ENCODE measurements around the gene CDYL. TPM values are rescaled to one million over a fixed set of nuclear protein-coding genes. Genes with fewer than 3 reads are reported as not detected.

Gene CDYL
- total and polyA plus RNA-seq, 2 donors: 10.4 to 56.0 TPM

DNA sequence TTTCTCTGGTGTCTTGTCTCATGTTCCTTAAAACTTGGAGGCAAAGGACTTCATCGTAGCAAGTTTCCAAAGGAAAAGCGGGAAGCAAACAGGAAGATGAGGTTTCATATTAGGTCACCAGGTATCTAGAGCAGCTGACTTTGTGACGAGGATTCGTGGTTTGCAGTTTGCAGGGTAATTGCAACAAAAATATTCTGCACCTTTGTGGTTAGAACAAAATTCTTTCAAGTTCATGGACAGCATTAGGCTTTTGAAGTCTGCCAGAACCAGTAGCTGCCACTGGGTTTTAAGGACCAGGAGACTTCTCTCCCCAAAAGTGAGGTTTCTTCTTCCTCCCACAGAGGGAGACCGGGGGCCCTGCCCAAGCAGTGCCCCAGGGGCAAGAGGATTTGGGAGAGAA lies 164.2 kb downstream of the CDYL start:
- H3K9me3 ChIP-seq (ENCODE audit: control insufficient read depth in 2 of 2, insufficient read depth in 1 of 2, low read length in 1 of 2): no peaks in the 10 kb centered on the region
- H3K4me3 ChIP-seq (ENCODE audit: low read length in 2 of 2): no peak overlapping the region
- peaks cover 0 to 21% of the 10 kb centered on the region in 2 donors for H3K4me1 ChIP-seq (ENCODE audit: control insufficient read depth in 2 of 2, insufficient read depth in 2 of 2, low read length in 2 of 2)
- WGBS: 44% methylated on average over 5 of the region's 5 CpGs
- no peak for DNase-seq (ENCODE audit: low read depth in 6 of 9, low spot score in 9 of 9)
- H3K27ac ChIP-seq (ENCODE audit: low read depth in 1 of 2, low read length in 1 of 2): no peak overlapping the region
- no peaks in the 10 kb centered on the region for H3K27me3 ChIP-seq (ENCODE audit: control insufficient read depth in 2 of 2, insufficient read depth in 1 of 2, low read length in 1 of 2)
- H3K36me3 ChIP-seq (ENCODE audit: control insufficient read depth in 2 of 2, insufficient read depth in 2 of 2, low read length in 1 of 2): peaks cover 6 to 19% of the 10 kb centered on the region in 2 donors

DNA sequence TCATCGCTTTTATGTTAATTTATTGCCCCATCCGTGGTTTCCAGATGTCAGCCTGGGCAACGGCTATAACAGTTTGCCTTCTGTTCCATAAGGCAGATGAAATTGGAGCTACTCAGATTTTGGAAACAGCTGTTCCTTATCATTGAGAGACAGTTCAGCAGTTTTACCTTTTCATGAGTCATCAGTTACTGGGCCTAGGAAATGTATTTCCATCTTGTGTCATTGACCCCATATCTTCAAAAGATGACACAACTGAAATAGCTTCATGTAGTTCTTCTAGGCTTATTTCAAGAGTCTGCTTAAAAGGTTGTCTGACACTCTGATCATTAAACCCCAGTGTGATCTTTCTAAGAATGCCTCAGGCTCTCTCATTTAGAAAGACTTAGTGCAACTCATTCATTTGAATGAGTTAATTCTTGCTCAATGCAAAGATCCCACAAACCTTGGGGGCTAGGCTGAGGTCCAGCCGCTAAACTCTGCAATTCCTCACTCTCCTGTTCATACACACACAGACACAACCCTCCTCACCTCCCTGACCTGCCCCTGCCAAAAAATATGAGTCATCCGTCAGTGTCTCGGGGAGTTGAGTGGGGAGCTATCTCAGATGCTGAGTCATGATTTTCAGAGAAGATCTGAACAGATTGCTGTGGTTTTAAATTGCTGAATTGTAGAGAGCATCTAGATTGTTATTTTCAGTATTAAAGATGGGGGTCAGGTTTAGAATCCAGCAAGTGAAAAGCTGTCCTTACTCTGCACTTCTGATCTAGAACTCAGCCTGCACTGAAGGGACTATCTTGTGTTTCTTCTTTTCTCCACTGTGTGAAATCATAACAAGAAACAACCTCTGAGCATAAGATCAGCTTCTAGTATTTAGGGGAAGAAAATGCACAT lies 165.8 kb downstream of the CDYL start:
- Histone ChIP-seq H3K27me3 (ENCODE audit: control insufficient read depth in 2 of 2, insufficient read depth in 1 of 2, low read length in 1 of 2) (no peaks in the 10 kb centered on the region), H3K9me3 (ENCODE audit: control insufficient read depth in 2 of 2, insufficient read depth in 1 of 2, low read length in 1 of 2) (no peaks in the 10 kb centered on the region), H3K27ac (ENCODE audit: low read depth in 1 of 2, low read length in 1 of 2) (no peak overlapping the region), H3K4me1 (ENCODE audit: control insufficient read depth in 2 of 2, insufficient read depth in 2 of 2, low read length in 2 of 2) (peaks cover 0 to 14% of the 10 kb centered on the region in 2 donors), H3K36me3 (ENCODE audit: control insufficient read depth in 2 of 2, insufficient read depth in 2 of 2, low read length in 1 of 2) (peaks cover 10 to 29% of the 10 kb centered on the region in 2 donors), H3K4me3 (ENCODE audit: low read length in 2 of 2) (no peak overlapping the region)
- 64% methylated on average over 6 of the region's 6 CpGs for WGBS
- peak in 2 of 9 donors; percentile 8 to 43 for DNase-seq (ENCODE audit: low read depth in 6 of 9, low spot score in 9 of 9)

DNA sequence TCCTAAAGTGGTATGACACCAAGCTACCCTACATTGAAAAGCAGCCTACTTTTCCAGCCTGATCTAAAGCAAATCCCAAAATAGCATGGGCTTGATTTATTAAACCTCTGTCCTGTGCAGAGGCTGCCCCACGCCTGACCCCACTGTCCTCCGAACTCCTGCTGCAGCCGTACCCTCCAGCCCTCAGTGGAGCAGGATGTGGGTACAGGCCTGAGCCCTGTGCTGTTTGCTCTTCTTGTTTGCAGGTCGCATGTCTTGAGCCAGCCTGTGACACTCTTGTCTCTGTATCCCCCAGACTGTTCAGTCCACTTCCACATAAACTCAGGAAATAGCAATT lies 166.4 kb downstream of the CDYL start:
- 91% methylated on average over 4 of the region's 4 CpGs for WGBS
- DNase-seq (ENCODE audit: low read depth in 6 of 9, low spot score in 9 of 9): no peak
- no peak overlapping the region for H3K4me3 ChIP-seq (ENCODE audit: low read length in 2 of 2)
- H3K27me3 ChIP-seq (ENCODE audit: control insufficient read depth in 2 of 2, insufficient read depth in 1 of 2, low read length in 1 of 2): no peaks in the 10 kb centered on the region
- peaks cover 0 to 14% of the 10 kb centered on the region in 2 donors for H3K4me1 ChIP-seq (ENCODE audit: control insufficient read depth in 2 of 2, insufficient read depth in 2 of 2, low read length in 2 of 2)
- H3K9me3 ChIP-seq (ENCODE audit: control insufficient read depth in 2 of 2, insufficient read depth in 1 of 2, low read length in 1 of 2): no peaks in the 10 kb centered on the region
- H3K36me3 ChIP-seq (ENCODE audit: control insufficient read depth in 2 of 2, insufficient read depth in 2 of 2, low read length in 1 of 2): peaks cover 10 to 28% of the 10 kb centered on the region in 2 donors
- no peak overlapping the region for H3K27ac ChIP-seq (ENCODE audit: low read depth in 1 of 2, low read length in 1 of 2)

DNA sequence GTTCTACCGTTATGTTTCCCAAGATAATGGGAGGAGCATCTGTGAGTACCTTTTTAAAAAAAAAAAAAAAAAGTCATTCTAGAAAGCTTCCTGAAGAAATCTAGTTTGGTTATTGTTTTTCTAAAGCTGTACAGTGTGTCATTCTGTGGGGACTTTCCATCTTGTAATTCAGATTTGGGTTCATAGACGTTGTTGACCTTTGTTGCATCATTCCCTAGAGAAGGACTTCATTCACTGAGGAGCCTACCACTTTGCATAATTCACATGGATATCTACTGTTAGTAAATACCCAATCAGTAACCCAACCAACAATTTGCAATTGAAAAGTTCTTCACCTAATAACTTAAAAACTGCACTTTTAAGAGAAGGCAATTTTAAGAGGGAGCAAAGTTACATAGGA lies 167.5 kb downstream of the CDYL start:
- Histone ChIP-seq H3K27ac (ENCODE audit: low read depth in 1 of 2, low read length in 1 of 2) (no peak overlapping the region), H3K27me3 (ENCODE audit: control insufficient read depth in 2 of 2, insufficient read depth in 1 of 2, low read length in 1 of 2) (no peaks in the 10 kb centered on the region), H3K4me1 (ENCODE audit: control insufficient read depth in 2 of 2, insufficient read depth in 2 of 2, low read length in 2 of 2) (peaks cover 0 to 17% of the 10 kb centered on the region in 2 donors), H3K9me3 (ENCODE audit: control insufficient read depth in 2 of 2, insufficient read depth in 1 of 2, low read length in 1 of 2) (no peaks in the 10 kb centered on the region), H3K4me3 (ENCODE audit: low read length in 2 of 2) (no peak overlapping the region), H3K36me3 (ENCODE audit: control insufficient read depth in 2 of 2, insufficient read depth in 2 of 2, low read length in 1 of 2) (peaks cover 14 to 26% of the 10 kb centered on the region in 2 donors)
- no peak for DNase-seq (ENCODE audit: low read depth in 6 of 9, low spot score in 9 of 9)
- WGBS: 95% methylated on average over 2 of the region's 2 CpGs

DNA sequence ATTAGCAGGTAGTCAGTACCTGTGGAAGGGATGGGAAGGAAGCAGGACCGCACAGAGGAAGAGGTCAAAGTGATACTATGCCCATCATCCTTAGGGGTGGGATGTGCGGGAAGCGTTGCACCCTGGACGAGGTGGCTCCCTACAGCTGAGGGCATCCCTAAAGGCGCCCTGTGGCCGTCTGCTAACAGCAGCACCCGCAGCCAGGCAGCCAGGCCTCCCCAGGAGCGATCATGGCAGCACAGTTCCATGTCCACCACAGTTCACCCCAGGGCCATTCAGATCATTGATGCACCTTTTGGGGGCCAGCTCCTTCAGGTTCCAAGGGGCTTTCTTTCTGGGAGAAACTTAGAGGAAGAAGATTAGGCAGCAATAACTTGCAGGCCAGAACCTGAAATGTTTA lies 168.1 kb downstream of the CDYL start:
- Histone ChIP-seq H3K9me3 (ENCODE audit: control insufficient read depth in 2 of 2, insufficient read depth in 1 of 2, low read length in 1 of 2) (no peaks in the 10 kb centered on the region), H3K36me3 (ENCODE audit: control insufficient read depth in 2 of 2, insufficient read depth in 2 of 2, low read length in 1 of 2) (peaks cover 14 to 26% of the 10 kb centered on the region in 2 donors), H3K27ac (ENCODE audit: low read depth in 1 of 2, low read length in 1 of 2) (no peak overlapping the region), H3K4me3 (ENCODE audit: low read length in 2 of 2) (no peak overlapping the region), H3K4me1 (ENCODE audit: control insufficient read depth in 2 of 2, insufficient read depth in 2 of 2, low read length in 2 of 2) (peaks cover 0 to 17% of the 10 kb centered on the region in 2 donors), H3K27me3 (ENCODE audit: control insufficient read depth in 2 of 2, insufficient read depth in 1 of 2, low read length in 1 of 2) (no peaks in the 10 kb centered on the region)
- WGBS: 98% methylated on average over 8 of the region's 8 CpGs
- DNase-seq (ENCODE audit: low read depth in 6 of 9, low spot score in 9 of 9): no peak

DNA sequence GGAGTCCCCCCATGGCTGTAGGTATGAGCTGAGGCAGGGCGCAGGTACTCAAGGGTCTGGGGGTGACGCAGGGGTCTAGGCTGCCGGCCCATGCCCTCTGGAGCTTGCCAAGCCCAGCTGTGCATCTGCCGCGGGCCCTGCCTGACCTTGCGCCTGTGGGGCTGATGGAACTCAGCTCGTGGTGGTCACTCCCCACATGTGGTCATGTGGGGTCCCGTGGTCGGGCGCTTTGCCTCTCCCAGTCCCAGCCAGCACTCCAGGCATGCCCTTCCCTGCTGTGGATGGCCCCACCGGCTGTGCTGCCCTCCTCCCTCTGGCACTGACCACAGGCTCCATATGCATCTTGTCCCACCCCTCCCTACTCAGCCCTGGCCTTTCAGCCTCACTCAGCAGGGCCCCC lies 170.3 kb downstream of the CDYL start:
- WGBS: 97% methylated on average over 11 of the region's 11 CpGs
- Histone ChIP-seq H3K27me3 (ENCODE audit: control insufficient read depth in 2 of 2, insufficient read depth in 1 of 2, low read length in 1 of 2) (no peaks in the 10 kb centered on the region), H3K27ac (ENCODE audit: low read depth in 1 of 2, low read length in 1 of 2) (no peak overlapping the region), H3K36me3 (ENCODE audit: control insufficient read depth in 2 of 2, insufficient read depth in 2 of 2, low read length in 1 of 2) (peaks cover 14 to 34% of the 10 kb centered on the region in 2 donors), H3K9me3 (ENCODE audit: control insufficient read depth in 2 of 2, insufficient read depth in 1 of 2, low read length in 1 of 2) (no peaks in the 10 kb centered on the region), H3K4me3 (ENCODE audit: low read length in 2 of 2) (no peak overlapping the region), H3K4me1 (ENCODE audit: control insufficient read depth in 2 of 2, insufficient read depth in 2 of 2, low read length in 2 of 2) (peaks cover 0 to 12% of the 10 kb centered on the region in 2 donors)
- no peak for DNase-seq (ENCODE audit: low read depth in 6 of 9, low spot score in 9 of 9)

DNA sequence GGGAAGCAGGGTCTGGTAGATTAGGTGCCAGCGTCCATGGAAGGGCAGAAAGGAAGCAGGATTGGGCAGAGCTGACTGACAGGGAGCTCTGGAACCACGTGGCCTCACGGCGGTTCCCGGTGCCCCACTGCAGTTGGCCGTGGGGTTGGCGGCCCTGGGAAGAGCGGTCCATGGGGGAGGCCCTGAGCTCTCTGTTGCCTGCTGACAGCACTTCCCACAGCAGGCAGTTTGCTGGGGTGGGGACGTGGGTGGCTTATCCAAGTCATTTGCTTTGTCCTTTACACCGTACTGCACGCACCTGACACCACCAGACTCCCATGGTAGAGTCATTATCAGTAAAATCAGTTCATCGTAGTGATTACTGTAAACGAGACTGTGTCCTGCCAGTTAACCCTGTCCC lies 171.5 kb downstream of the CDYL start:
- H3K27me3 ChIP-seq (ENCODE audit: control insufficient read depth in 2 of 2, insufficient read depth in 1 of 2, low read length in 1 of 2): no peaks in the 10 kb centered on the region
- WGBS: 96% methylated on average over 13 of the region's 13 CpGs
- H3K4me1 ChIP-seq (ENCODE audit: control insufficient read depth in 2 of 2, insufficient read depth in 2 of 2, low read length in 2 of 2): peaks cover 0 to 5% of the 10 kb centered on the region in 2 donors
- DNase-seq (ENCODE audit: low read depth in 6 of 9, low spot score in 9 of 9): no peak
- no peak overlapping the region for H3K4me3 ChIP-seq (ENCODE audit: low read length in 2 of 2)
- H3K27ac ChIP-seq (ENCODE audit: low read depth in 1 of 2, low read length in 1 of 2): no peak overlapping the region
- H3K9me3 ChIP-seq (ENCODE audit: control insufficient read depth in 2 of 2, insufficient read depth in 1 of 2, low read length in 1 of 2): no peaks in the 10 kb centered on the region
- peaks cover 18 to 34% of the 10 kb centered on the region in 2 donors for H3K36me3 ChIP-seq (ENCODE audit: control insufficient read depth in 2 of 2, insufficient read depth in 2 of 2, low read length in 1 of 2)

DNA sequence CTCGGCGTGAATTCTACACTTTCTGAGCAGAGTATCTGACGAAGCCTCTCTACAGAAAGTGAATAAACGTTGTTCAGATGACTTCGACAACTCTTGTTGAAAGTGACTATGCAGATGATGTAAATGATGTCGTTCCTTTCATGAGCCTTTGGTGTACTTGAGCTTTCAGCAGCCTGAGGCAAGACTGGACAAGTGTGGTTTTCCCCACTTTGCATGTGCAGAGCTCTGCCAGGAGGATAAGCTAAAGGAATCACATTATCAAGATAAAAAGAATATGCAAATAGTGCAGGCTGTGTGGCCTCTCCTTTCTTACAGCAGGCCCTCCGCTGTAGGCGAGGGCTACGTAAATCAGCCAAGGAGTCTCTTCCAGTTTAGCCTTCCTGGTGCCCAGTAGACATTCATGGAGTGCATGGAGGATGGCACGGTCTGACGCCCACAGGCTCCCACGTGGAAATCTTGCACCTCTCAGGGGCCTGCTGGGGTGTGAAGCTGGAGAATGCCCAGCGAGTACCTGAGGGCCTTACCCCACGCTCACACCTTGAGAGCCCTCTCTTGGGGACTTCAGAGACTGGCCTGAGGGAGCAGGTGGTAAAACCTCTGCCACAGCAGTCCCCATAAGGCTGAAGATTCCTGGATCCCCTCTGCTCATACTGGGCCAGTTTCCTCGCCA lies 172.7 kb downstream of the CDYL start:
- Histone ChIP-seq H3K36me3 (ENCODE audit: control insufficient read depth in 2 of 2, insufficient read depth in 2 of 2, low read length in 1 of 2) (peaks cover 26 to 40% of the 10 kb centered on the region in 2 donors), H3K9me3 (ENCODE audit: control insufficient read depth in 2 of 2, insufficient read depth in 1 of 2, low read length in 1 of 2) (no peaks in the 10 kb centered on the region)

DNA sequence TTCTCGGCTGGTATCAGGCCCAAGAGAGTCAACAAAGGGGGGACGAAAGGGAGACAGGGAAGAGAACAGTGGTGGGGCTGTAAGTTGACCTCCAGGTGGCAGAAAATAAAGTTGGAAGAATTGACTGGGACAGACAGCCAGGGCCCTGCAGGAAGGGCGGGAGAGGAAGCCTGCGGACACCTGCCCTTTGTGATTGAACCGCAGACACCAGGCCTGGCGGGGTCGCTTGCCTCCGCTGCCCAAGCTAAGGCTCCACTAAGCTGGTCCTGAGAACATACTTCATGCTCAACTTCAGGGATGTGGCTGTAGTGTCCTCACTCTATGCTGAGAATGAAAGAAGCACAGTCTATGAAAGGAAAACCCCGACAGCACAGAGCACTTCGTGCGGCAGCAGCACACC lies 173.9 kb downstream of the CDYL start:
- peaks cover 27 to 35% of the 10 kb centered on the region in 2 donors for H3K36me3 ChIP-seq (ENCODE audit: control insufficient read depth in 2 of 2, insufficient read depth in 2 of 2, low read length in 1 of 2)
- 98% methylated on average over 11 of the region's 11 CpGs for WGBS
- H3K4me3 ChIP-seq (ENCODE audit: low read length in 2 of 2): no peak overlapping the region
- H3K9me3 ChIP-seq (ENCODE audit: control insufficient read depth in 2 of 2, insufficient read depth in 1 of 2, low read length in 1 of 2): no peaks in the 10 kb centered on the region
- DNase-seq (ENCODE audit: low read depth in 6 of 9, low spot score in 9 of 9): no peak
- no peaks in the 10 kb centered on the region for H3K27me3 ChIP-seq (ENCODE audit: control insufficient read depth in 2 of 2, insufficient read depth in 1 of 2, low read length in 1 of 2)
- H3K4me1 ChIP-seq (ENCODE audit: control insufficient read depth in 2 of 2, insufficient read depth in 2 of 2, low read length in 2 of 2): peaks cover 0 to 3% of the 10 kb centered on the region in 2 donors
- H3K27ac ChIP-seq (ENCODE audit: low read depth in 1 of 2, low read length in 1 of 2): no peak overlapping the region

More for the DNA sequence above, 172.7 kb downstream of the CDYL start:
- Histone ChIP-seq H3K4me3 (ENCODE audit: low read length in 2 of 2) (no peak overlapping the region), H3K27me3 (ENCODE audit: control insufficient read depth in 2 of 2, insufficient read depth in 1 of 2, low read length in 1 of 2) (no peaks in the 10 kb centered on the region), H3K4me1 (ENCODE audit: control insufficient read depth in 2 of 2, insufficient read depth in 2 of 2, low read length in 2 of 2) (peaks cover 0 to 3% of the 10 kb centered on the region in 2 donors), H3K27ac (ENCODE audit: low read depth in 1 of 2, low read length in 1 of 2) (no peak overlapping the region)
- DNase-seq (ENCODE audit: low read depth in 6 of 9, low spot score in 9 of 9): peak in 1 of 9 donors; percentile 17
- 94% methylated on average over 15 of the region's 15 CpGs for WGBS

Measured in thymus (tissue), 11 donors.